Inferior parietal cortex (tissue), 1 donor: ENCODE measurements around the gene TBC1D5.
"Not testable (repeated sequence)": the region's sequence is repeated elsewhere in the genome, so short reads cannot be mapped to it uniquely, and the experiment has no call there.

Source experiments
- DNase-seq: peaks from one replicate; pipeline ENCODE4 v3.0.0-alpha.2; 2016; ENCODE audit errors: extremely low spot score

TBC1D5 gene

DNA sequence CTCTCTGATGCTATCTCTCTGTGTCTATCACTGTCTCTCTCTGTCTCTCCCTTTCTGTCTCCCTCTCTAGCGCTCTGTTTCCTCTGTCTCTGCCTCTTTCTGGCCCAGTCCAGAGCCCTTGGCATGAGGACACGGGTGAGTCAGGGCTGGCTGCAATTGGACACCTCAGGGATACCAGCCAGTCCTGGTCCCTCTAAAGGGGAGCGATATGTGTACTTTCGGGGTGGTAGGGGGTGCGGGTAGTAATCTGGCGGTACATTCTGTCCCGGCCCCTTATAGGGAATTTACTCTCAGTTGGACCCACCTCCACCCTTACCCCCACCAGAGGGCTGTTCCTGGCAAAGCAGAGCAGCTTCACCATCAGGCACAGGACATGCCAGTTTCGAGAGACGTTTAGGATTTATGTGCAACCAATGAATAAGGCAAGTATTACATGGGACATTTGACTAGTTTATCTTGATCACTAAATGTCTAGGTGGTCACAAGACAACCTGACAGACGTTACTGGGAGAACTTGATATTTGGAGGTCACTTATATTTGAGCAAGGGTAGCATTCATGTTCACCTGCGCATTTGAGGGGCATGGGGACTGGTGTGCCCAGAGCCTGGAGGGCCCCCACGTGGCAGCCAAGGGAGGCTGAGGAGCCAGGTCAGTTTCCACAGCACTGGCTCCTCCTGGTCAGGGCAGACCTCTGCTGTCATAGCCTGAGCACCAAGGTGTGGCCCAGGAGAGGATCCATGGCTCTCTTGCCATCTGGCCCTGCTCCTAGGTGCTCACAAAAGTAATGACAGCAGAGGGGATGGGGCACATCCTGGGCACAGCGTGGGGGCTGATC is 601.5 kb downstream of the TBC1D5 start:
- no peak for DNase-seq

DNA sequence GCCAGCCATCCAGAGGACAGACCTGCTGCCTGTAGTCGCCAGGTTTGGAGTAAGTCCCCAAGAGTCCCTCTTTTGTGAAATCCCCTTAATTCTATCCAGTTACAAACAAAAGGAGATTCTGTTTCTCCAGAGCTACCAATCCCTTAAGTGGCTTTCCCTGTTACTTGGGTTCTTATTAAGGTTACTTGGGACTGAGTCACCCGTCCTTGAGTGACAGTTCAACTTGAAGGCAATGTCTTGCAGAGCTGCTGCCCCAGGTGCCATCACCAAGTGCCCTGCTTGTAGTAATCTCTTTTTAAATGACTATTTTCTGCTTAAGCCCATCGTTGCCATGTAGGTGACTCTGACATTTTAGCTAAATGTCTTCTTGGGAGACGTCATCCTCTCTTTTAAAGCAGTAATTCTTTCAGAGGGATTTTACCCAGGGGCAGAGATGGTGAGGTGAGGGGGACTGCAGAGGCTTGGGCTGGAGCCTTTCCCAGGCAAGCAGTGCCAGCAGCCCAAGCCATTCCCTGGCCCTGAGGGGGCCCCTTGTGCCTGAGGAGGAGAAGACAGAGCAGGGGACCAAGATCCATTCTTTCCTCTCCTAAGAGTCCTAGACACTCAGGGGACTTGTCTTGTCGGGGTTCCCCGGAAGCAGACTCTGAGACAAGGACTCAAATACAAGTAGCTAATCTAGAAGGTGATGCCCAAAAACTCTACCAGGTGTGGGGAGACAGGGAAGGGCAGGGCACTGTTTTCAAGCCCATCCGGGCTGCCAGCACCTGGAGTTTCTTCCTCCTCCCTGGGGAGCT is 604.0 kb downstream of the TBC1D5 start:
- DNase-seq = no peak

DNA sequence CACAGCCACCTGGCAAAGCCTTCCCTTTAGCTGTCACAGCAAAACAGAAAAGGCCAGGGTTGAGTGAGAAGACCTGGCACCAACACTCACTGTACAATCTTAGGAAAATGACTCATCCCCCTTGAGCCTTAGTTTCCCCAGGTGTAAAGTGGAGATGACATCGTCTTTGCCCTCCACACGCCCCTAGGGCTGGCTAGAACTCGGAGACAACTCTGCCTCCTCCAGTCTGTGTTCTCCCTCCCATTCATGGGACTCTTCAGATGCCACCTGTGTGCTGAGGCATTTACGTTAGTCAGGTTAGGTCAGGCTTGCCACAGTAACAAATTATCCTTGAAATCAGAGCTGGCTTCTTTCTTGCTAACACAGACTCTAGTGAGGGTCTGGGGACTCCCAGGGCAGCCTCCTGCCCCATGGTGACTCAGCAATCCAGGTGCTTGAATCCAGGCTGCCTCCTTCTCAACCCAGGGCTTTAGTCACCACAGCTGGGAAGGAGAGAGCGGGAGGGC is 605.1 kb downstream of the TBC1D5 start:
- DNase-seq = no peak

DNA sequence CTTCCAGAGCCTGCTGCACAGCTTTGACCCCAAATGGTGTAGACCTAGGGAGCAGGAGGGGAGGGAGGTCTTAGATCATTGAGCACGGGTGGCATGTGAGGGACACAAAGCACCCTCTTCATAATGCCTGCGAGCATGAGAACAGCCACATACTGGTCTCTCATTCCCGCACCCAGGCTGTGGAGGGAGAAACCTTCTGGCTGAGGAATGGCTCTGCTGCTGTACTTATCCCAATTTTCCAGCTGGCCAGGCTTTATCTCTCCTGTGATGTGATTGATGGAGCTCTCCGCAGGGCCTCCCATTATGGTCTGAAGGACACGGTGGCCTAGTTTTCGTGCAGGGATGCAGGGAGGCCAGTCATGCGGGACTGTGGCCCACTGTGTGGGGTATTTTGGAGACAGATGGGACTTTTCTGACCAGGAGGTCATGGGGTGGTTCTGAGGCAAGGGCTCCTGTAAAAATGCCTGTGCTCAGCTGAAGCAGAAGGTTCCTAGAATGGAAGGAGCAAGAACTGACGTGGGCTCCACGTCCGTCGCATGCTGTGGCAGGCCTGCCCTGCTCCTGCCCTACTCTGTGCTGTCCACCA is 606.2 kb downstream of the TBC1D5 start:
- DNase-seq = no peak

DNA sequence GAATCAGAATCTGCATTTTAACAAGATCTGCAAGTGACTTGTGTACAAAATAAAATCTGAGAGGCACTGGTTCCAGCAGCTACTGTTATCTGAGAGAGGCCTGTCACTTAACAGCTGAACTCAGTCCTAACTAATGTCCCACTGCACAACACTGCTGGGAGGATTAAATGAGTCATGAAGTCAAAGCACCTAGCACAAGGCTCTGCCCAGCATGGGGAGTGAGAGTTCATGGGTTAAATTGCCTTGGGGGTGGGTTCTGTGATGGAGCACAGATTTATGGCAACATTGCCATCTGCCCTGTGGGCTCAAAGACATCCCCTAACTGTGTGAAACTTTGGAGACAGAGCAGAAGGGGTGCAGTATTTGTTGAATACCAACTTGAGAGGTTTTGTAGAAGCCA is 606.7 kb downstream of the TBC1D5 start:
- DNase-seq = no peak

DNA sequence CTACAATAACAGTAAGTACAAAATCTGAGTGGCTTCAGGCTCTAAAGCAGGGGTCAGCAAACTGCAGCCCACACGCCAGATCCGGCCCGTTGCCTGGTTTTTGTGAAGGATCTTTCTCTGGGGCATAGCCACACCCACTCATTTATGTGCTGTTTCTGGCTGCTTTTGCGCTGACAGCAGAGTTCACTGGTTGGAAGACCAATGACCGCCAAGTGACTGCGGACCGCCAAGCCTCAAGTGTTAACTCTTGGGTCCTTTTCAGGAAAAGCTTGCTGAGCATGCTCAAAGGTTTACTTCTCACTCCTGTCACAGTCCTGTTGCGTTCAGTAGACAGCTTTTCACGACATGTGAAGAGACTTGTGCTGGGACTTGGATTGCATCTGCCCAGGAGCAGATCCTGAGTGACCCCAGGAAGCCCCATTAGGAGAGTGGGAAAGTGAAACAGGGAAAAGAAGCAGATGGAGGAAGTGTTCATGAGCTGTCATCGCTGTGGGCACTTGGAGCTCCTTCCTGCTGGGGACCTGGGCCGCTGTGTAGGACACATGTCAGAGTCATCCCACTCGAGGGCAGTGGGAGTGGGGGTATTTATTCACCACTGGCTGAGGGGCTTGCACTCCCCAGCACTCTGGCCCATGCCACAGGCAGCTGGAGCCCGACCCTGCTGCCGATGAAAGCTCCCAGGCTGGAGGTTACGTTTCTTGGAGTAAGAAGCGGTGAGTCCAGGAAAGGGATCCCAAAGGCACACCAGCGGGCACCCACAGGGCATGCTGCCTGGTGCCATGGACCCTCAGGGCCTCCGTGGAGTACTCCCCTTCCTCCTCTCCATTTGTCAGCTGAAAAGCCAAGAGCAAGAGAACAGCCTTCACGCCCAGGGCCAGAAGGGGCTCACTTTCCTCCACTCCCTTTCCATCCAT is 608.5 kb downstream of the TBC1D5 start:
- no peak for DNase-seq

DNA sequence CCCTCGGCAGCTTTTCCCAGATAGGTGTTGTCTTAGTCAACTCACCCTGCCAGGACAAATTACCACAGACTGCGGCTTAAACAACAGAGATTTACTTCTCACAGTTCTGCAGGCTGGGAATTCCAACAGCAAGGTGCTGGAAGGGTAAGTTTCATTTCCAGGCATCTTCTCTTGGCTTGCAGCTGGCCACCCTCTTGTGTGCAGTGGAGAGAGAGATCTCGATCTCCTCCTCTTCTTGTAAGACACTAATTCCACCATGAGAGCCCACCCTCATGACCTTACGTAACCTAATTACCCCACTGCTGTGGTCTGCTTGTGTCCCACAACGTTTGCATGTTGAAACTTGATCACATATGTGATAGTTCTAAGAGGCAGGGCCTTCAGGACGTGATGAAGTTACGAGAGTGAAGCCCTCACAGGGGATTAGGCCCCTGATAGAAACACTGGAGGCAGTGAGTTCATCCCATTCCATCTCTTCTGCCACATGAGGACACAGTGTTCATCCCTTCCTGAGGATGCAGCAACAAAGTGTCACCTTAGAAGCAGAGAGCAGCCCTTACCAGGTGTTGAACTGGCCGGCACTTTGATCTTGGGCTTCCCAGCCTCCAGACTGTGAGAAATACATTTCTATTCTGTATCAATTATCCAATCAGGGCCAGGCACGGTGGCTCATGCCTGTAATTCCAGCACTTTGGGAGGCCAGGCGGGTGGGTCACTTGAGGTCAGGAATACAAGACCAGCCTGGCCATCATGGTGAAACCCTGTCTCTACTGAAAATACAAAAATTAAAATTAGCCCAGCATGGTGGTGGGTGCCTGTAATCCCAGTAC is 609.9 kb downstream of the TBC1D5 start:
- no peak for DNase-seq

DNA sequence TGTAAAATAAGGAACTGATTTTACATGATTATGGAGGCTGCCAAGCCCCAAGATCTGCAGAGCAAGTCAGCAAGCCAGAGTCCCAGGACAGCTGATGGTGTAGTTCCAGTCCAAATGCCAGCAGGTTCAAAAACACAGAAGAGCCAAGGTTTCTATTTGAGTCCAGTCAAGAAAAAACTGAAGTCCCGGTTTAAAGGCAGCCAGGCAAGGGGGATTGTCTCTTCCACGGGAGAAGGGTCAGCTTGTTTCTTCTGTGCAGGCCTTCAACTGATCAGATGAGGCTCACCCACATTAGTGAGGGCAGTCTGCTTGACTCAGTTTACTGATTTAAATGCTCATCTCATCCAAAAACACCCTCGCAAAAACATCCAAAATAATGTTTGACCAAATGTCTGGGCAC is 611.5 kb downstream of the TBC1D5 start:
- DNase-seq = no peak

DNA sequence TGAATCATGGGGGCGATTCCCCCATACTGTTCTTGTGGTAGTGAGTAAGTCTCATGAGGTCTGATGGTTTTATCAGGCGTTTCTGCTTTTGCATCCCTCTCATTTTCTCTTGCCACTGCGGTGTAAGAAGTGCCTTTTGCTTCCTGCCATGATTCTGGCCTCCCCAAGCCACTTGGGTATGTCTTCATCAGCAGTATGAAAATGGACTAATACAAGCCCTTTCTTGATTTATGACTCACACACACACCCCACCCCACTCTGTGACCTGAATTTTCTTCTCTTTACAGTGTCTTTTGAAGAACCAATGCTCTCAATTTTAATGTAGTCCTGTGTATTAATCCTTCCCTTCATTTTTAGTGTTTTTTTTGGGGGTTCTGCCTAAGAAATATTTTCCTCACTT is 612.9 kb downstream of the TBC1D5 start:
- DNase-seq = no peak

DNA sequence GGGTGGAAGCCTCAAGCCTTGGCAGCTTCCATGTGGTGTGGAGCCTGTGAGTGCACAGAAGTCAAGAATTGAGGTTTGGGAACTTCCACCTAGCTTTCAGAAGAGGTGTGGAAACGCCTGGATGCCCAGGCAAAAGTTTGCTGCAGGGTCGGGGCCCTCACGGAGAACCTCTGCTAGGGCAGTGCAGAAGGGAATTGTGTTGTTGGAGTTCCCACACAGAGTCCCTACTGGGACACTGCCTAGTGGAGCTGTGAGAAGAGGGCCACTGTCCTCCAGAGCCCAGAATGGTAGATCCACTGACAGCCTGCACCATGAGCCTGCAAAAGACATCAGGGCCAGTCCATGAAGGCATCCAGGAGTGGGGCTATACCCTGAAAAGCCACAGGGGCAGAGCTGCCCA is 613.8 kb downstream of the TBC1D5 start:
- DNase-seq = not testable (repeated sequence)

DNA sequence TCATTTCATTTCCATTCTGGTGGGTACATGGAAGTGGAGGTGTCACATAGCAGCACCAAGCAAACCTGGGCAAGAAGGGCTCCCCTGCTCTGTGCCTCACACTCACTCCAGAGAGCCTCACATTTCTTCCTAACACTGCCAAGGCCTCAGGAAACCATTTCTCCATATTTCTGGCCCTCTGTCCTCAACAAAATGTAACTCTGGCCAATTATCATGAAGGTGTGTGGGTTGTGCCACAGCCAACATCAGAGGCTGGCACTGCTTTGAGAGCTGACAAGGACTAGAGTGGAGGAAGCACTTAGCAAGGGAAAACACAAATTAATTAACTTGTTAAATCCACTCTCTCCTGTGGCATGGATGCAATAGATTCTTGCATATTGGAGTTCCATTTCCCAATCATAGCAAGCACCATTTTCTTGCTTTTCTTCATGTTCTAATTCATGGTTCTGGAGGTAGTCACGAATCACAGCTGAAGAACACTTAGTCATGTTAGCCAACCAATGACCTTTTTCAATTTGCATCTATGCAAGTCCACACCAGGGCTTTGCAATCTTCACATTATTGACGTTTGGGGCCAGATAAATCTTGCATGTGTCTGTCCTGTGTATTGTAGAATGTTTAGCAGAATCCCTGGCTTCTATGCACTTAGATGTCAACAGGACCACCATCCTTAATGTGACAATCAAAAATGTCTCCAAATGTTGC is 616.5 kb downstream of the TBC1D5 start:
- no peak for DNase-seq

DNA sequence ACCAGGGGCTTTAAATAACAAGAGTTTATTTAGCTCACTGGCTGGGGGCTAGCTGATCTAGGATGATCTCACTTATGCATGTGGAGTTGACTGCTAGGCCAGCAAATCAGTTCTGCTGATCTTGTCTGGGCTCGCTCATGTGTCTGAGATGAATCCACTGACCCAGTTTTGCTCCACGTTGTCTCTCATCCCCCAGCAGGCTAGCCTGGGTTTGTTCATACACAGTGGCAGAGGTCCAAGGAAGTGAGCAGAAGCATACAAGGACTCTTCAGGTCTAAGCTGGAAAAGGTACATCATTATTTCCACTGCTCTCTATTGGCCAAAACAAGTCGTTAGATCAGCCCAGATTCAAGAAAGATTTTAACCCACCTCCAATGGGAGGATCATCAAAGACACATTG is 619.7 kb downstream of the TBC1D5 start:
- DNase-seq = no peak

DNA sequence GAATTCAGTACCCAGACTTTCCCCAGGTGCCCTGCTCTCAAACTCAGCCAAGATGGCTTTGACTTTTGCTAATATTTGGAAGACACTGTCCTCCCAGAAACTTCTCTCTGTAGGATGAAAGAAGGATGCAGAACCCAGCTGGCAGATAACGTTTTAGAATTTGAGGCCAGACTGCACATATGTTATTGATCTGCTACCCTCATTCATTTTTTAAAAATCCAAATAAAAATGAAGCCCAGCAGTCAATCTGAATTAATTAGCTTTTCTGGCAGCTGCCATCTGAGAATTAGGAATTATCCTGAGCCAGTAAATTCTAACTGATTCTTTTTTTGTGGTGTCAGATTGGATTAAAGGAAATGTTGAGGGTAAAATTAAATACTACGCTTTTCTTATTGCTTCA is 621.1 kb downstream of the TBC1D5 start:
- DNase-seq = no peak

DNA sequence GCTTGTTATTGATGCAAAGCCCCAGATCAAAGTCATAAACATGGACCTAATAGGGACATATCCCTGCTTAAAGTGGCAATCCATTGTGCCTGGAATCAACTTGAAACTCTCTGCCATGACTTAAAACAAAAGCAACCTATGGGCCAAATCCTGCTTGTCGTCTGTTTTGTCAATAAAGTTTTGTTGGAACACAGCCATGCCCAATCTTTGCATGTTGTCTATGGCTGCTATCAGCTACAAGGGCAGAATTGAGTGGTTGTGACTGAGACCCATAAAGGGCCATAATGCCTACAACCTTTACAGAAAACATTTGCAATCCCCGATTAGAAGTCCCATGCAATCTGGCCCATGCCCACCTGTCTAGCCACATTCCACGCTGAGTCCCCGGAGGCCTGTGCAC is 622.3 kb downstream of the TBC1D5 start:
- DNase-seq = no peak

DNA sequence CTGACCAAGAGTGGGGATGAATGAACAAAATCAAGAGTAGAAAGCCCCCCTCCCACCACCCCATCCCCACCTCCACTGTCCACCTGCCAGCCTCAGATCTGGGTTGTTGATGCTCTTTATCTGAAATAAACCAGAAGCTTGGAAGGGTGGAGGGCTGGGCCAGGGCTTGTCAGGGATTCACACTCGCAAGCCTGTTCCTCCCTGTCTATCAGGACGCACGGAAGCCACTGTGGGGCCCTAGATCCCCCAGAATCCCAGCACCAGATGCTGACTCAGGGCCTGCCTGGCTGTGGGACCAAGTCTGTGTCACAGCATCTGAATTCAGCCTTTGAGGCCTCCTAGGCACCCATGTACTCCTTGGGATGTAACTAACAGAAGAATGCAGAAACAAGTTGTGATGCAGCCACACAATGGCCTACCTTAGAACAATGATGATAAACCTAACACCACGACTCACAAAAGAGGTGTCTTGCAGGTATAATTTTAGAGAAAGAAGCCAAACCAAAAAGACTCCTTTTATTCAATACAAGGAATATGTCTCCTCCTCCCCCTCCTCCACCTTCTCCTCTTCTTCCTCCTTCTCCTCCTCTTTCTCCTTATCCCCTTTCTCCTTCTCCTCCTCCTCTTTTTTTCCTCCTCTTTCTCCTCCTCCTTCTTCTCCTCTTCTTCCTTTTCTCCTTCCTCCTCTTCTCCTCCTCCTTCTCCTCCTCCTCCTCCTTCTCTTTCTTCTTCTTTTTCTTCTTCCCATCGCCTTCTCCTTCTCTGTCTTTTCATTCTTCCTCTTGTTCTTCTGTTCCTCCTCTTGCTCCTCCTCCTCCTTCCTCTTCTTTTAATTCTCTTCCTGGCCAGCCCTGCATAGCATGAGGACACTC is 623.0 kb downstream of the TBC1D5 start:
- no peak for DNase-seq

DNA sequence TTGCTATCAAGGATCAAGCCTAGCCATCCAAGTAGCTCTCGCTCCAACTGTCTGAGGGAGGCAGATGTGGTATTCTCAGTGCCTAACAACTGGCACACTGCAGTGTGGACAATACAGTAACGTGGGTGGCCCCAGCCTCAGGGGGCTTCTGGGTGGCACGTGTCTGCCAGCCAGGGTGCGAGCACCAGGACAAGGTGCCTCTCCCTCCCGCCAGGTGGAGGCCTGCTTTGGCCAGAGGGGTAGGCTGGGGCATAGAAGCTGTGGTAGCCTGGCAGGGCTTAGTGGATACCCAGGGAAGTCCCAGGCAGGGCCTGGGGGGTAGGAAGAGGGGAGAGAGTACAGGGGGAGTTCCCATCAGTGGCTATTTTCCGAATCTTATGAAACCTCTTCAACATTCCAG is 623.7 kb downstream of the TBC1D5 start:
- no peak for DNase-seq

DNA sequence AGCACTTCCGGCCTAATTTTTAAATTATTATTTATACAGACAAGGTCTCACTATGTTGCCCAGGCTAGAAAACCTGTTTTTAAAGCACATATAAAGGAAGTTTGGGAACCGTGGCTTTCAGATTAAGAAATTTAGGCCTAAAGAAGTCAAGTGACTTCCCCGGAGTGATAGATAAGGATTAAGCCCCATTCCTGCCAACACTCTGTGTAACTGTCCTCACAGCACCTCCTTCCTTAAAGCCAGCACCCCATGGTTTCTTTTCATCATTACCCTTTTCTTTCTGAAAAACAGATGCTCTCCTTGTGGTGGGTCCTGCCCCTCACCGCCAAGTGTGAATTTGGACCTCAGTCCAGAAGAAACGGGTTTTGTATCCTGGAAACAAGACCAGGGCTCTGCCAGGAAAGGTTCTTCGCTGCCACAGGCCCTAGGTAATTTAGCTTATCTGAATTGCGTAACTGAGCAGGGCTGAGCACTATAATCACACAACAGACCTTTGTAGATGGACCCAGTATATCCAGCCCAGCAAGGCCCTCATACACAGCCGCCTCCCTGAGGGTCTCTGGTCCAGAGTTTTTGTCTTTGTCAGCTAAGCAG is 626.3 kb downstream of the TBC1D5 start:
- DNase-seq = no peak

DNA sequence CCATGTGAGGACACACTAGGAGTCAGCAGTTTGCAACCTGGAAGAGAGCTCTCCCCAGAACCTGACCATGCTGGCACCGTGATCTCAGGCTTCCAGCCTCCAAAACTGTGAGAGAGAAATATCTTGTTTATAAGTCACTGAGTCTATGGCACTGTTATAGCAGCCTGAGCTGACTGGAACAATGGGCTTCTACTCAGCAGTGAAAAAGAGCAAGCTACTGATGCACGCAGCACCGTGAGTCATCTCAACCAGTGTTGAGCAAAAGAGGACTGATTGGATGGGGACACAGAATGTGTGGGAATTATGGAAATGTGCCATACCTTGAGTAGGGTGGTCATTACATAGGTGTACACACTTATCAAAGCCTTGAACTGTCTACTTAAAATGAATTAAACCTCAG is 627.2 kb downstream of the TBC1D5 start:
- no peak for DNase-seq

DNA sequence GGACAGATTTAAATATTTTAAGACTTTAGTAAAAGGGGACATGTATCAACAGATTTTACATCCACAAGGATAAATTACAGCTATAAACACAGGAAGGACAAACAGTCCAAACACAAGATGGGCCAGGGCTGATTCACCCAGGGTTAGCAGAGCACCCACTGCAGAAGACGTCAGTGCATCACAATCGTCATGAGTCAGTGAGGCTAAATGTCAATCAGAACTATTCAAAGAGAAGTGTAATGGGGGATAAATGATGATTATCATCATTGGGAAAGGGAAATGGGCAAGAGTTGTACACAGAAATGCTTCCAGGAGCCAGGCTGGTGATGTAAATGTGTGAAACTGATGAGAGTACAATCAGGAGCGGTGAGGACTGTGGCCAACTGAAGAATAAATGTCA is 630.8 kb downstream of the TBC1D5 start:
- DNase-seq = no peak
